Activated T-cell treated with anti-CD3 and anti-CD28 coated beads for 4 hours (primary cell): Measurements from ENCODE around the gene IBA57.

Source experiments
- DNase-seq: peaks from one replicate; pipeline ENCODE4 v3.0.0-alpha.2; 2020

The IBA57 gene

DNA sequence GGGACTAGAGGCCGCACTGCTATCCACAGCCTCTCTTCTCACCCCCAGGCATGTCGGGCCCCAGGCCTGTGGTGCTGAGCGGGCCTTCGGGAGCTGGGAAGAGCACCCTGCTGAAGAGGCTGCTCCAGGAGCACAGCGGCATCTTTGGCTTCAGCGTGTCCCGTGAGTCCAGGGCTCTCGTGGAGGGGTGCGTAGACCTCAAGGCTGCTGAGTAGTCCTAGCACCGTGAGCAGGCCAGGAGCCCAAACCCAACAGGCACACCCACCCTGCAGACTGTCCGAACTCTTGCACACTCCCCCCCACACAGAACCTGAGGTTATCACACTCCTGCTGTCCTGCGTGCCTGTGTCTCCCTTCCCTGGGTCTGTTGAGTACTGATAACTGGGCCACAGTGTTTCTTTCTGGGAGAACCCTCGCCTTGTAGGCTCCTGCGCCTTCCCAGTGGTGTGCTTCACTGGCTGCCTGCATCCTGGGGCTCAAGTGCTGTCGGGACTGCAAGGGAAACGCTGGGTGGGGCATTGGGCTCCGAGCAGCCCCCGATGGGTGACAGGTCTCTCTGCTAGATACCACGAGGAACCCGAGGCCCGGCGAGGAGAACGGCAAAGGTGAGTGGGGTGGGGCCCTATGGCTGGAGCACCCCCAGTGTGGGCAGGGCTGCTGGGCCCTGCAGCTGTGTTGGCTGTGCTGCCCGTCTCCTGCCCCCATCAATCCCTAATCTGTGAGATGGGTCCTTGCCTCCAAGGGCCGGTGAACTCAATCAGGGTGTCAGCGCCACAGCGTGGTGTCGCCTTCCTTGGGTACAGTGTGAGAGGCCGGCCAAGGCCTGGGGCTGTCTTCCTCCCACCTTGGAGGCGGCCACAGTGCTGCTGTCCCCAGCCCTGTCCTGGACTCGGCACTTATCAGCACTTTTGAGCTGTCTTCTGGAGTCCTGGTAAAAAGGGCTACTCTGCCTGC lies 19.9 kb upstream of the IBA57 start:
- DNase-seq = no peak

DNA sequence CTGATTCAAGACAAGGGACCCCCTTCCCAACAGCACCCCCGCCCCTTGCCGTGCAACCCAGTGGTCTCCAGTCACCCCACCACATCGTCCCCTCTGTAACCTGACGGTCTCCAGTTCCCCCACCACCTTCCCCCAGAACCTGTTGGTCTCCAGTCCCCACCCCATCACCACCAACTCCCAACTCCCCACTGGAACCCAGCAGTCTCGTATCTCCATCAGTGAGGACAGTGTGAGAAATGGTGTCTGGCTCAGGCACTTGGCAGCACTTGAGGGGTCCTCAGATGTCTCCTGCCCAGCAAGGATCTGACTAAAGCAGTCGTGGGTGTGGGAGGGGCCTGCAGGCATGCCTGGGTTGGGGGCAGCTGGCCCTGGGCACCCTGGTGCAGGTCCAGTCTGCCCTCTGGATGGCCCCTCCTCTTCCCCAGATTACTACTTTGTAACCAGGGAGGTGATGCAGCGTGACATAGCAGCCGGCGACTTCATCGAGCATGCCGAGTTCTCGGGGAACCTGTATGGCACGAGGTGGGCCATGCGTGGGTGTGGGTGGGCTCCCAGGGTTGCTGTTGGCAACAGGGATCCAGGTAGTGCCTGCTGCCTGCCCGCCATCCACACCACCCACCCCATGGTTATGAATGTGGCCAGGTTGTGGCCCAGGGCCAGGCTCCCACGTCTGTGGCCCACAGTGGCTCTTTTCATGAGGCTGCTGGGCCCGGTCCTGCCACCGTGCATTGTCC lies 19.0 kb upstream of the IBA57 start:
- DNase-seq = no peak

- no peak for DNase-seq
These were observed 18.4 kb upstream of the IBA57 start for GRCh38 chr1:228147151-228147693.

GRCh38 chr1:228147768-228148167 lies 17.8 kb upstream of the IBA57 start:
- DNase-seq = no peak

GRCh38 chr1:228148196-228148861 lies 17.3 kb upstream of the IBA57 start:
- no peak for DNase-seq

- DNase-seq = no peak
These were observed 16.6 kb upstream of the IBA57 start for GRCh38 chr1:228148935-228149405.

- DNase-seq = no peak
These were observed 16.0 kb upstream of the IBA57 start, which contains the start of gene GJC2 for GRCh38 chr1:228149406-228150119. Gene GJC2 (plus strand): TSS chr1:228149930. CDS start chr1:228157759, 7,829 bp downstream.

- DNase-seq = no peak
These were observed 15.5 kb upstream of the IBA57 start for GRCh38 chr1:228150120-228150460.

DNA sequence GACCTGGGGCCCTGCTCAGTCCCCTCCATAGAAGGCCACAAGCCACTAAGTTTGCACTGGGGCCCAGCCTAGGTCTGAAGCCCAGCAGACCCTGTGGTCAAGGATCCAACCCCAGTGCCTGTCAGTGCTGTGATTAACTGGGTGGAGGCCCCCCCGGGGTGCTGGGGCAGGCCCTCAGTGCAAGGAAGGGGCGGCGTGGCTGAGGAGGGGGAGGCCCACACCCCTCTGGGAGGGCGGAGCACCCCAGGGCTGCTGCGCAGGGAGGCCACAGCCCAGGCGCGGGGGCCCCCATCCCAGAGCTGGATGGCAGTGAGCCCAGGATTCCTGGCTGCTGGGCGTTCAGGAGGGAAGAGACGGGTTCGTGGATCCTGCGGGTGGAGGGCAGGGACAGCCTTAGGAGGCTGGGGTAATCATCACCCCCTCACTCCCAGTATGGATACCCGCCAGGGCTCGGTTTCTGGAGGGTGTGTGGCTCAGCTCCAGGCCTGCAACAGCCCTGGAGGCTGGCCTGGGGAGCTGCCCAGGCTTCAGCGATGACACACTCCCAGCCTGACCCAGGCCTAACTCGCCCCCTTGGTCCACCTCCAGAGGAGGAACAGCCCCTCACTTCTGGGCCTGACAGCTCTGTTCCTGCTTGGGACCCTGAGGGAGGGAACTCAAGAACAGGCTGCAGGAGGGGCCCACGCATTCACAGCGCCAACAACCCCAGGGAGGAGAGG lies 15.0 kb upstream of the IBA57 start:
- no peak for DNase-seq

GRCh38 chr1:228151180-228151925 lies 14.3 kb upstream of the IBA57 start:
- no peak for DNase-seq

GRCh38 chr1:228152097-228152917 lies 13.3 kb upstream of the IBA57 start:
- DNase-seq = no peak

DNA sequence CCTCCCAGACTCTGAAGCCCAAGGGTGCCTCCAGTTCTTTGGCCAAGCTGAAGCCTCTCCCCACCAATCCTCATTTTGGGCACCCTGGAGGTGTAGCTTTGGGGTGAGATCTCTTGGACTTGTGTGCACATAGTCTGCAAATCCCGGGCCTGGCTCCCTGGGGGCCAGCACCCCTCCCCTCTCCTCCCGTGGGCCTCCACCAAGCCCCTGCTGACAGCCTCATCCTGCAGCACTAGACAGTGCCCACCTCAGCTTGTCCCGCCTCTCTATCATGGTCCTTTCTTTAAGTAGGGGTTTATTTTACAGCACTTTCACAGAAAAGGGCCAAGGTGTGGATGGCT lies 12.7 kb upstream of the IBA57 start:
- DNase-seq = no peak

DNA sequence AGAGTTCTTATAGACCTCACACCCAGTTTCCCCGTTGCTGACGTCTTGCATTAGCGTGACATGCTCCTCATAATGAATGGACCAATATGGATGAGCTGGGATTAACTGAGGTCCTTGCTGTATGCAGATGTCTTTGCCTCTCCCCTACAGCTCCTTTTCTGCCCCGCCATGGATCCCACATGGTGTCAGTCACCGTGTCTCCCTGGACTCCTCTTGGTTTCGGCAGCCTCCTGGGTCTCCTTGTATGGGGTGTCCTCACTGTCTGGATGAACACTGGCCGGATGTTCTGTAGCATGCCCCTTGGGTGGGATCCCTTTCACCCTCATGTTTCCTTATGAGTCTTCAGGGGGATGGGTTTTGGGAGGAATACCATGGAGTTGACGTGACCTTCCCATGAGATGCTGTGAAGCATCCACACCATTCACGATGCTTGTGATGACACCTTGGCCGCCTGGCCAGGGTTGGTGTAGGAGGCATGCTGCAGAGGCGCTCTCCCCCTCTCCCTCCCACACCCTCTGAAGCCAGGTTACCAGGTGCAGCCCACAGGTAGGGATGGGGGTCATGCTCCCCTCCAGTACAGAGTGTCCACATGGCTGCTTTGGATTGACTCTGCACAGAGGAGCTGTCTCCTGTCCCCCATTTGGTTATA lies 11.5 kb upstream of the IBA57 start:
- no peak for DNase-seq

DNA sequence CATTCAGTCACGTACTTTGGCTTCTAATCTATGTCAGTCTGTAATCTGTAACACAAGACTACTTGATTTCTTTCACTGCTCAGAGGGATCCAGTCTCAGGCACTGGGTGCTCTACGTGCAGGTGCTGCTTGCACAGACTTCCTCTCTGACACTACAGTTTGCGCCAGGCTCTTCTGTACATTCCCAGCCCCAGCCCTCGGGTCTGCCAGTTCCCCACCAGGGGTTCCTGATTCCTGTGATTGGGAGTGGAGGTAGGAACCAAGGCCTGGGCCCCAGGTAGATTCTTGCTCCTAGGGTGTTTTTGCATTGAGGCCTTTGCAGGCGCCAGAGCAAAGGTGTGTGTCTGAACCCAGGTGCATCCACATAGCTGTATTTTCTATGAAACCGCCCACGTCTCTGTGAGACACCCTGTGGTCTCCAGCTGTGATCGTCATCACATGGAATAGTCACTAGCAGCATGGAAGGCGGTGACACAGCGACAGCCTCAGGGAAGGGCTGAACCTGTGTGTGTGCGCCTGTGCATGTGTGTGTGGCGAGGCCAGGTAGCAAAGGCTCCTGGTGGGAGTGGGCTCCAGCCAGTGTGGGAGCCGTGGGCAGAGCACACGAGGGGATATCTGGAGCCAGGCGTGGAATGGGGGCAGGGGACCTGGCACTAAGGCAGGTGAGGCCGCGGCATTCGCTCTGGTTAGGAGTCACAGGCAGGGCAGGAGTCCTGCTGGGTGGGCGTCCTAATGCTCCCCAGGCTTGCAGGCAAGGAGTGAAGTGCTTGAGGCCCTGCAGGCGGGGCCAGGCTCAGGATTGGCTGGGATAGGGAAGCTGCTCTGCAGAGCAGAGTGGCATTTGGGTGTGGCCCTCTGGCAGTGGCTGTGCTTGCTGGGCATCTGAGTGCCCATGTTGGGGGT lies 10.7 kb upstream of the IBA57 start:
- peak; percentile 25 for DNase-seq

GRCh38 chr1:228155596-228156514 lies 9.7 kb upstream of the IBA57 start:
- DNase-seq = no peak

GRCh38 chr1:228156515-228156881 lies 9.1 kb upstream of the IBA57 start:
- DNase-seq = no peak

GRCh38 chr1:228156941-228157728 lies 8.5 kb upstream of the IBA57 start:
- no peak for DNase-seq
